Left ventricle myocardium superior (tissue), 1 donor: ENCODE data around the gene TRIM65. TPM values are rescaled to one million over a fixed set of nuclear protein-coding genes. Genes with fewer than 3 reads are reported as not detected.

ENCODE experiments used
- ATAC-seq: fragments of 200-7000 bp; cut with Tn5 transposase; one replicate; pipeline ENCODE4 v1.9.1; 2020; ENCODE audit warnings: mild to moderate bottlenecking, moderate library complexity
- DNase-seq: peaks from one replicate; pipeline ENCODE4 v3.0.0-alpha.2; 2020
- intact Hi-C: fragments of 100-400 bp; cut with micrococcal nuclease; formaldehyde crosslinking; loops from one replicate; pipeline ENCODE4 v1.11.0; 2022
- total RNA-seq: library from RNA; stranded (reverse); fragmentation: NEBNext Ultra II Directional; extraction: Animal tissue kit (Norgen Biotek cat#: 25700); gene quantifications from one replicate; pipeline ENCODE4 v1.2.1, GENCODE V29; 2021
- donor health status: DM: no; HTN: yes; CAD: no; lungs with severe emphysema.

Gene TRIM65
- total RNA-seq, 1 donor from 2014 or later = 11.4 TPM

- DNase-seq = peak; percentile 33
- intact Hi-C loops = no loop called here
- no peak for ATAC-seq
These were observed 23.4 kb upstream of the TRIM65 start for GRCh38 chr17:75920045-75920560.

- DNase-seq (peak; percentile 26), ATAC-seq (no peak)
- intact Hi-C loops = no loop called here
These were observed 22.9 kb upstream of the TRIM65 start for GRCh38 chr17:75919611-75920010.

GRCh38 chr17:75917917-75918445 lies 21.2 kb upstream of the TRIM65 start:
- intact Hi-C loops = no loop called here
- ATAC-seq (no peak), DNase-seq (no peak)

- ATAC-seq (no peak), DNase-seq (no peak)
- intact Hi-C loops = no loop called here
These were observed 20.6 kb upstream of the TRIM65 start for GRCh38 chr17:75917141-75917916.

GRCh38 chr17:75915268-75915667 lies 18.5 kb upstream of the TRIM65 start:
- no peak for ATAC-seq
- no peak for DNase-seq
- intact Hi-C loops = no loop called here

- intact Hi-C loops = no loop called here
- ATAC-seq = no peak
- peak; percentile 26 for DNase-seq
These were observed 18.0 kb upstream of the TRIM65 start for GRCh38 chr17:75914643-75915267.

GRCh38 chr17:75913537-75914210 lies 16.9 kb upstream of the TRIM65 start:
- DNase-seq = no peak
- ATAC-seq = no peak
- intact Hi-C loops = no loop called here

GRCh38 chr17:75910699-75911098 lies 13.9 kb upstream of the TRIM65 start:
- ATAC-seq (no peak), DNase-seq (no peak)
- intact Hi-C loops = no loop called here

GRCh38 chr17:75909812-75910274 lies 13.1 kb upstream of the TRIM65 start:
- peak; percentile 38 for ATAC-seq
- intact Hi-C loops = loop anchor here (10.0 kb wide), 1 partner anchor 95 kb away; the partner anchor contains the start of gene CDK3
- DNase-seq = peak; percentile 55

GRCh38 chr17:75909051-75909811 lies 12.5 kb upstream of the TRIM65 start:
- ATAC-seq (no peak), DNase-seq (no peak)
- intact Hi-C loops = loop anchor here (10.0 kb wide), 1 partner anchor 96 kb away; the partner anchor contains the start of gene CDK3

GRCh38 chr17:75908201-75908600 lies 11.4 kb upstream of the TRIM65 start:
- intact Hi-C loops = loop anchor here (10.0 kb wide), 1 partner anchor 97 kb away; the partner anchor contains the start of gene CDK3
- DNase-seq = peak; percentile 87
- peak; percentile 71 for ATAC-seq

- intact Hi-C loops = loop anchor here (10.0 kb wide), 1 partner anchor 98 kb away; the partner anchor contains the start of gene CDK3
- DNase-seq = no peak
- no peak for ATAC-seq
These were observed 9.6 kb upstream of the TRIM65 start for GRCh38 chr17:75906143-75906884.

- peak; percentile 96 for DNase-seq
- intact Hi-C loops = loop anchor here (10.0 kb wide), 1 partner anchor 100 kb away; the partner anchor contains the start of gene CDK3
- peak; percentile 91 for ATAC-seq
These were observed 8.2 kb upstream of the TRIM65 start, which contains the start of gene MRPL38 for GRCh38 chr17:75904749-75905521. TSS of gene MRPL38 (minus strand) at chr17:75904884. CDS start at chr17:75904875, 9 bp downstream.

GRCh38 chr17:75902406-75902805 lies 5.7 kb upstream of the TRIM65 start:
- ATAC-seq (no peak), DNase-seq (no peak)
- intact Hi-C loops = loop anchor here (10.0 kb wide), 1 partner anchor 102 kb away; the partner anchor contains the start of gene CDK3

GRCh38 chr17:75901727-75902126 lies 5.0 kb upstream of the TRIM65 start:
- ATAC-seq (no peak), DNase-seq (no peak)
- intact Hi-C loops = loop anchor here (10.0 kb wide), 1 partner anchor 103 kb away; the partner anchor contains the start of gene CDK3

- ATAC-seq (no peak), DNase-seq (no peak)
- intact Hi-C loops = loop anchor here (10.0 kb wide), 1 partner anchor 104 kb away; the partner anchor contains the start of gene CDK3
These were observed 4.2 kb upstream of the TRIM65 start for GRCh38 chr17:75900691-75901533.
